K562 (cell line): ENCODE measurements around the gene PRM2. TPM values are rescaled to one million over a fixed set of nuclear protein-coding genes. Genes with fewer than 3 reads are reported as not detected.

Experiments
- BCLAF1 ChIP-seq, 2 experiments: fragments of 450-650 bp in 1 of 2; IDR thresholded peaks; 2 replicates each; pipeline ENCODE4 v1.6.1; 2011 to 2017; ENCODE audit warnings: low read depth in 2 of 2, antibody characterized with exemption in 1 of 2, borderline replicate concordance in 1 of 2, low read length in 1 of 2, mild to moderate bottlenecking in 1 of 2, mixed read lengths in 1 of 2; ENCODE audit not compliant: control insufficient read depth in 1 of 2
- BRF1 ChIP-seq: IDR thresholded peaks from 3 replicates; pipeline ENCODE4 v1.6.1; 2011; ENCODE audit warnings: borderline replicate concordance, mild to moderate bottlenecking; ENCODE audit not compliant: insufficient read length; ENCODE audit errors: extremely low read depth
- FOS ChIP-seq: IDR thresholded peaks from 3 replicates; pipeline ENCODE4 v1.6.1; 2011; ENCODE audit not compliant: insufficient read length; ENCODE audit errors: extremely low read depth
- KLF1 ChIP-seq: fragments of 450-650 bp; IDR thresholded peaks from 2 replicates; pipeline ENCODE4 v1.6.1; 2016; ENCODE audit warnings: missing genetic modification characterization, missing compliant biosample characterization
- PRPF4 ChIP-seq: fragments of 200-400 bp; formaldehyde crosslinking; IDR thresholded peaks from one replicate; pipeline ENCODE4 v1.6.1; 2017; ENCODE audit warnings: low read length, low read depth, mild to moderate bottlenecking; ENCODE audit not compliant: insufficient read depth, poor library complexity, severe bottlenecking
- THRA ChIP-seq: fragments of 450-650 bp; IDR thresholded peaks from 2 replicates; pipeline ENCODE4 v1.6.1; 2017; ENCODE audit warnings: mild to moderate bottlenecking, moderate library complexity
- YY1 ChIP-seq, 3 experiments: IDR thresholded peaks; 2 replicates each; pipeline ENCODE4 v1.6.1; 2011; ENCODE audit warnings: low read length in 2 of 3, mild to moderate bottlenecking in 2 of 3, moderate library complexity in 2 of 3, borderline replicate concordance in 1 of 3, control low read depth in 1 of 3, low read depth in 1 of 3; ENCODE audit not compliant: insufficient read depth in 3 of 3, insufficient replicate concordance in 2 of 3, control insufficient read depth in 1 of 3, insufficient read length in 1 of 3; ENCODE audit errors: extremely low read depth in 1 of 3
- ZBED1 ChIP-seq: IDR thresholded peaks from 2 replicates; pipeline ENCODE4 v1.6.1; 2014
- ZNF174 ChIP-seq: fragments of 250-450 bp; sonication (Bioruptor Pico); IDR thresholded peaks from 2 replicates; pipeline ENCODE4 v1.4.0; 2020; ENCODE audit warnings: mild to moderate bottlenecking
- ZNF24 ChIP-seq: fragments of 450-650 bp; IDR thresholded peaks from 2 replicates; pipeline ENCODE4 v1.6.1; 2016
- ZNF3 ChIP-seq: fragments of 250-450 bp; sonication (Bioruptor Pico); IDR thresholded peaks from 2 replicates; pipeline ENCODE4 v1.5.0; 2021; ENCODE audit warnings: mild to moderate bottlenecking, moderate library complexity
- ZNF324 ChIP-seq: fragments of 250-450 bp; sonication (Bioruptor Pico); IDR thresholded peaks from 2 replicates; pipeline ENCODE4 v1.4.0; 2020; ENCODE audit warnings: mild to moderate bottlenecking
- ZNF589 ChIP-seq: fragments of 200-800 bp; sonication (Bioruptor generic); IDR thresholded peaks from 2 replicates; pipeline ENCODE4 v1.6.1; 2016; ENCODE audit warnings: low read depth, missing genetic modification characterization, missing compliant biosample characterization
- polyA plus RNA-seq, 8 experiments: library from polyadenylated mRNA; depleted of rRNA in 4 of 8; stranded (reverse) in 5 of 8; unstranded in 3 of 8; fragments of >200 nt; fragmentation: Nextera tagmentation in 2 of 8; fragmentation: Illumina TruSeq in 1 of 8; extraction: Ambion mirVana in 2 of 8; extraction: Trizol in 1 of 8; gene quantifications; 2 replicates each; pipeline versions ENCODE4 v1.2.1 to v1.2.3, GENCODE V29; 2011 to 2014; ENCODE audit warnings: inconsistent platforms in 1 of 8, missing spikeins in 1 of 8
- total RNA-seq, 7 experiments: library from RNA; depleted of rRNA in 6 of 7; stranded (reverse); fragments of >200 nt in 6 of 7; fragmentation: Illumina TruSeq in 2 of 7; extraction: Trizol in 2 of 7; gene quantifications; 2 replicates each; pipeline versions ENCODE4 v1.2.1 to v1.2.3, GENCODE V29; 2011 to 2021; ENCODE audit warnings: low replicate concordance in 1 of 7

The PRM2 gene
- total and polyA plus RNA-seq, 9 of the 15 experiments (the other 6 are each of a cell fraction or from before 2014, with no cell fraction given), result not detected

GRCh38 chr16:11257131-11257938 is 18.9 kb downstream of the PRM2 start (continued):
- no peak for TF ChIP-seq BCLAF1 (IDR thresholded peaks at IDR 0.05; ENCODE audit: borderline replicate concordance in 1 of 2, control insufficient read depth in 1 of 2, low read depth in 2 of 2, low read length in 1 of 2)
- TF ChIP-seq FOS, result no peak
- no peak for TF ChIP-seq ZNF24
- no peak for TF ChIP-seq THRA
- TF ChIP-seq ZNF174 (CRISPR knock-in tag), result no peak
- no peak for TF ChIP-seq ZNF324 (CRISPR knock-in tag)
- no peak for TF ChIP-seq ZNF3 (CRISPR knock-in tag)
- TF ChIP-seq KLF1 (tag), result no peak
- no peak for TF ChIP-seq PRPF4
- no peak for TF ChIP-seq BRF1
- TF ChIP-seq ZNF589 (CRISPR knock-in tag), result no peak
- no peak for TF ChIP-seq YY1 (IDR thresholded peaks at IDR 0.05; ENCODE audit: borderline replicate concordance in 1 of 3, control insufficient read depth in 1 of 3, extremely low read depth in 1 of 3, insufficient read depth in 3 of 3, insufficient read length in 1 of 3, insufficient replicate concordance in 2 of 3, low read depth in 1 of 3, low read length in 2 of 3)
- no peak for TF ChIP-seq ZBED1
